Small intestine (tissue), 7 donors: ENCODE results near the gene NUDCD3. TPM values are rescaled to one million over a fixed set of nuclear protein-coding genes. Genes with fewer than 3 reads are reported as not detected.
"Not testable (repeated sequence)": the region's sequence is repeated elsewhere in the genome, so short reads cannot be mapped to it uniquely, and the experiment has no call there.

ENCODE experiments used
- DNase-seq, 2 donors: peaks; one replicate each; pipeline versions ENCODE4 v3.0.0 to v3.0.0-alpha.2; 2013
- FAIRE-seq: peaks from 2 replicates; lab custom pipeline; 2012; peaks lifted over from hg19 to GRCh38; lab: Jason Lieb, UNC
- H3K27ac ChIP-seq, 3 donors: one replicate each; pipeline ENCODE4 v1.5.1; 2013; ENCODE audit warnings: low read length in 2 of 3, mild to moderate bottlenecking in 2 of 3, control low read depth in 1 of 3, inconsistent platforms in 1 of 3, low read depth in 1 of 3, moderate library complexity in 1 of 3
- H3K27me3 ChIP-seq, 3 donors: one replicate each; pipeline ENCODE4 v1.6.1; 2013; ENCODE audit warnings: low read length in 3 of 3, inconsistent platforms in 1 of 3; ENCODE audit not compliant: control insufficient read depth in 3 of 3, insufficient read depth in 3 of 3
- H3K36me3 ChIP-seq, 3 donors: one replicate each; pipeline ENCODE4 v1.6.1; 2013; ENCODE audit warnings: low read length in 3 of 3, inconsistent platforms in 1 of 3, low read depth in 1 of 3, mild to moderate bottlenecking in 1 of 3, moderate library complexity in 1 of 3; ENCODE audit not compliant: control insufficient read depth in 3 of 3, insufficient read depth in 2 of 3
- H3K4me1 ChIP-seq, 3 donors: one replicate each; pipeline ENCODE4 v1.6.1; 2013; ENCODE audit warnings: low read length in 2 of 3, inconsistent platforms in 1 of 3, low read depth in 1 of 3, mild to moderate bottlenecking in 1 of 3, moderate library complexity in 1 of 3; ENCODE audit not compliant: control insufficient read depth in 3 of 3, insufficient read depth in 2 of 3
- H3K4me3 ChIP-seq, 3 donors: one replicate each; pipeline ENCODE4 v1.5.1; 2013; ENCODE audit warnings: low read length in 3 of 3, control low read depth in 1 of 3, inconsistent platforms in 1 of 3, low read depth in 1 of 3, mild to moderate bottlenecking in 1 of 3, moderate library complexity in 1 of 3
- H3K9me3 ChIP-seq, 2 donors: one replicate each; pipeline ENCODE4 v1.6.1; 2013; ENCODE audit warnings: low read depth in 1 of 2, low read length in 1 of 2; ENCODE audit not compliant: control insufficient read depth in 2 of 2, insufficient read depth in 1 of 2
- WGBS, 3 donors: extraction: QIAGEN DNeasy Blood & Tissue Kit; methylation state at CpG; one replicate each; pipeline ENCODE4 v1.1.7; 2013; 5-methylcytosine and 5-hydroxymethylcytosine counted together
- polyA plus RNA-seq, 4 donors: library from polyadenylated mRNA; stranded (reverse) in 3 of 4; unstranded in 1 of 4; fragments of 200-250 nt in 3 of 4; fragments of 120-200 nt in 1 of 4; gene quantifications; one replicate each; pipeline versions ENCODE4 v1.2.1 to v1.2.3, GENCODE V29; 2013
- donor health status: healthy with polysubstance abuse.
- donor health status: control.
- donor health status: control.
- donor health status: Bipolar disorder and iron deficiency.
- donor health status: healthy.

The NUDCD3 gene
- polyA plus RNA-seq, 4 donors: 13.4 to 67.0 (median 25.6) TPM

GRCh38 chr7:44511863-44512468 lies 21.5 kb upstream of the NUDCD3 start:
- WGBS, 3 donors: 31 to 49% (median 37%) methylated on average over 4 of the region's 4 CpGs
- Histone ChIP-seq H3K4me3 (no peak overlapping the region), H3K27me3 (no peaks in the 10 kb centered on the region), H3K4me1 (peaks cover 0 to 8% (median 0%) of the 10 kb centered on the region in 3 donors), H3K36me3 (peaks cover 0 to 48% (median 15%) of the 10 kb centered on the region in 3 donors), H3K27ac (peak overlapping the region in 1 of 3 donors; percentile 65), H3K9me3 (peaks cover 0 to 11% of the 10 kb centered on the region in 2 donors)
- DNase-seq (no peak), FAIRE-seq (no peak)

- Histone ChIP-seq H3K4me3 (no peak overlapping the region), H3K27me3 (no peaks in the 10 kb centered on the region), H3K27ac (peak overlapping the region in 1 of 3 donors; percentile 65), H3K9me3 (peaks cover 0 to 14% of the 10 kb centered on the region in 2 donors), H3K4me1 (peaks cover 0 to 8% (median 0%) of the 10 kb centered on the region in 3 donors), H3K36me3 (peaks cover 0 to 41% (median 11%) of the 10 kb centered on the region in 3 donors)
- peak; percentile 29 to 70 for DNase-seq
- FAIRE-seq: no peak
- WGBS, 3 donors: 13 to 53% (median 34%) methylated on average over 1 of the region's 1 CpG
These were observed 20.8 kb upstream of the NUDCD3 start for GRCh38 chr7:44511236-44511635.

GRCh38 chr7:44508328-44509030 lies 18.0 kb upstream of the NUDCD3 start:
- Histone ChIP-seq H3K4me3 (no peak overlapping the region), H3K4me1 (peaks cover 0 to 8% (median 0%) of the 10 kb centered on the region in 3 donors), H3K27me3 (no peaks in the 10 kb centered on the region), H3K36me3 (peaks cover 0 to 15% (median 0%) of the 10 kb centered on the region in 3 donors), H3K27ac (no peak overlapping the region), H3K9me3 (peaks cover 0 to 14% of the 10 kb centered on the region in 2 donors)
- WGBS, 3 donors: 73 to 76% (median 76%) methylated on average over 2 of the region's 2 CpGs
- FAIRE-seq (no peak), DNase-seq (no peak)

- H3K27ac ChIP-seq, H3K27me3 ChIP-seq, H3K4me1 ChIP-seq, DNase-seq, FAIRE-seq, H3K4me3 ChIP-seq, H3K36me3 ChIP-seq: not testable (repeated sequence)
- 74 to 78% (median 77%) methylated on average over 3 of the region's 3 CpGs for WGBS, 3 donors
- peaks cover 0 to 14% of the 10 kb centered on the region in 2 donors for H3K9me3 ChIP-seq
These were observed 16.3 kb upstream of the NUDCD3 start for GRCh38 chr7:44506592-44507288.

GRCh38 chr7:44505595-44505994 lies 15.1 kb upstream of the NUDCD3 start:
- DNase-seq: no peak
- no peak for FAIRE-seq
- Histone ChIP-seq H3K4me3 (no peak overlapping the region), H3K27ac (no peak overlapping the region), H3K9me3 (peaks cover 0 to 14% of the 10 kb centered on the region in 2 donors), H3K27me3 (peaks cover 0 to 2% (median 0%) of the 10 kb centered on the region in 3 donors), H3K36me3 (no peaks in the 10 kb centered on the region), H3K4me1 (no peaks in the 10 kb centered on the region)
- WGBS, 3 donors: 56 to 70% (median 70%) methylated on average over 3 of the region's 3 CpGs

- WGBS, 3 donors: 54 to 64% (median 59%) methylated on average over 4 of the region's 4 CpGs
- H3K27ac ChIP-seq: no peak overlapping the region
- FAIRE-seq: no peak
These were observed 7.9 kb upstream of the NUDCD3 start for GRCh38 chr7:44498230-44498954.

GRCh38 chr7:44497155-44498027 lies 6.9 kb upstream of the NUDCD3 start:
- H3K9me3 ChIP-seq: no peaks in the 10 kb centered on the region

More at GRCh38 chr7:44498230-44498954, 7.9 kb upstream of the NUDCD3 start:
- Histone ChIP-seq H3K4me1 (peaks cover 0 to 5% (median 0%) of the 10 kb centered on the region in 3 donors), H3K36me3 (no peaks in the 10 kb centered on the region), H3K4me3 (no peak overlapping the region), H3K27me3 (peaks cover 0 to 2% (median 0%) of the 10 kb centered on the region in 3 donors), H3K9me3 (no peaks in the 10 kb centered on the region)
- no peak for DNase-seq

More at GRCh38 chr7:44497155-44498027, 6.9 kb upstream of the NUDCD3 start:
- Histone ChIP-seq H3K27me3 (peaks cover 0 to 2% (median 0%) of the 10 kb centered on the region in 3 donors), H3K27ac (peak overlapping the region in 1 of 3 donors; percentile 13), H3K4me3 (no peak overlapping the region), H3K4me1 (peaks cover 0 to 5% (median 0%) of the 10 kb centered on the region in 3 donors), H3K36me3 (no peaks in the 10 kb centered on the region)
- FAIRE-seq (no peak), DNase-seq (peak in 1 of 2 donors; percentile 39)
- 94 to 95% (median 95%) methylated on average over 5 of the region's 5 CpGs for WGBS, 3 donors
